ENCODE data around the gene PCDHGA1. TPM values are rescaled to one million over a fixed set of nuclear protein-coding genes. Genes with fewer than 3 reads are reported as not detected.

The PCDHGA1 gene
- total and polyA plus RNA-seq, 4 experiments from 2014 or later, result 0.58 to 0.78 TPM; not detected in 2

DNA sequence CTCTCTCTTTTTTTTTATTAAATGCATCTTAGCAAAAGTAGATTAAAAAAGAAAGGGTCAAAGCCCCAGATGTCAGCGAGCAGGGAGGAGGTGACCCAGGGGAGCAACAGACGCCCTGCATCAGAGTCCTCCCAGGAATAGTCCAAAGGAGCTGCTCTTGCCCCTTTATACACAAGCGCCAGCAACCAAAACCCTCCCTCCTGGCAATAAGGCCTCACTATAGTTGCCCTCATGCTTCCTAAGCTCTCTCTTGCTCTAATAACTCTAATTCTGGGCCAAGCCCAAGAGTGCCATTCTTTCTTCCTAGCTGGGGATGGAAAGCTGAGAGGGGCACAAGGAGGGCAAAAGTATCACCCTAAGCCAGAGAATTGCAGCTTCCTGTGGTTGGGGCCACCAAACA lies 184.8 kb downstream of the PCDHGA1 start:
- Mint-ChIP-seq H3K4me3 (peak overlapping the region in 1 of 8 donors; percentile 32), H3K9me3 (no peaks in the 10 kb centered on the region), H3K27ac (peak overlapping the region in 5 of 7 donors; percentile 2 to 70 (median 55)), H3K4me1 (peaks cover 14 to 28% (median 22%) of the 10 kb centered on the region in 4 donors), H3K36me3 (peaks cover 47 to 71% of the 10 kb centered on the region in 2 donors), H3K27me3 (peaks cover 0 to 1% of the 10 kb centered on the region in 2 donors)
- ChIA-PET POLR2A (ENCODE audit: partially characterized antibody) (interaction anchor here (2.1 to 3.1 kb wide), 2 partner anchors 9 to 195 kb away, joined by 4 to 12 read pairs; partner anchors contain the start of gene TAF7), CTCF (ENCODE audit: partially characterized antibody) (interaction anchor here (0.9 to 8.1 kb wide), 7 partner anchors 8 to 104 kb away, joined by 3 to 144 read pairs (median 6); partner anchors contain the start of genes DIAPH1 and PCDHGA10)
- H3K36me3 ChIP-seq (ENCODE audit: insufficient read depth, low read length), result peaks cover 49% of the 10 kb centered on the region
- H3K27me3 ChIP-seq (ENCODE audit: insufficient read depth, low read length), result no peaks in the 10 kb centered on the region
- H3K4me1 ChIP-seq (ENCODE audit: insufficient read depth, low read length), result peaks cover 20% of the 10 kb centered on the region
- no peaks in the 10 kb centered on the region for H3K9me3 ChIP-seq (ENCODE audit: control insufficient read depth in 1 of 2, low read length in 2 of 2)
- no peak for DNase-seq
- intact Hi-C loops (cut with micrococcal nuclease), result no loop called here
- no peak overlapping the region for H3K27ac ChIP-seq (ENCODE audit: low read depth, low read length)
- H3K4me3 ChIP-seq (ENCODE audit: low read length in 2 of 2), result no peak overlapping the region

GRCh38 chr5:141515946-141516671 lies 185.8 kb downstream of the PCDHGA1 start:
- Histone ChIP-seq H3K27ac (ENCODE audit: low read depth, low read length) (no peak overlapping the region), H3K36me3 (ENCODE audit: insufficient read depth, low read length) (peaks cover 58% of the 10 kb centered on the region), H3K27me3 (ENCODE audit: insufficient read depth, low read length) (no peaks in the 10 kb centered on the region), H3K4me1 (ENCODE audit: insufficient read depth, low read length) (peaks cover 20% of the 10 kb centered on the region), H3K4me3 (ENCODE audit: low read length in 2 of 2) (no peak overlapping the region), H3K9me3 (ENCODE audit: control insufficient read depth in 1 of 2, low read length in 2 of 2) (no peaks in the 10 kb centered on the region)
- H3K27me3 Mint-ChIP-seq, result no peaks in the 10 kb centered on the region
- intact Hi-C loops (cut with micrococcal nuclease), result no loop called here
- H3K4me1 Mint-ChIP-seq, result peaks cover 14 to 28% (median 22%) of the 10 kb centered on the region in 4 donors
- H3K9me3 Mint-ChIP-seq, result no peaks in the 10 kb centered on the region
- peak overlapping the region in 1 of 8 donors; percentile 3 for H3K4me3 Mint-ChIP-seq
- ChIA-PET POLR2A (ENCODE audit: partially characterized antibody) (no interaction called here), CTCF (ENCODE audit: partially characterized antibody) (interaction anchor here (0.9 to 8.1 kb wide), 6 partner anchors 9 to 103 kb away, joined by 3 to 144 read pairs (median 18); partner anchors contain the start of genes DIAPH1 and PCDHGA10)
- peaks cover 55 to 79% of the 10 kb centered on the region in 2 donors for H3K36me3 Mint-ChIP-seq
- peak overlapping the region in 5 of 7 donors; percentile 9 to 82 (median 55) for H3K27ac Mint-ChIP-seq
- no peak for DNase-seq

- Mint-ChIP-seq H3K9me3 (no peaks in the 10 kb centered on the region), H3K27ac (no peak overlapping the region), H3K4me1 (peaks cover 14 to 28% (median 22%) of the 10 kb centered on the region in 4 donors), H3K36me3 (peaks cover 58 to 84% of the 10 kb centered on the region in 2 donors), H3K4me3 (no peak overlapping the region), H3K27me3 (no peaks in the 10 kb centered on the region)
- ChIA-PET CTCF (ENCODE audit: partially characterized antibody) (interaction anchor here (0.6 to 8.1 kb wide), 4 partner anchors 8 to 73 kb away, joined by 3 to 144 read pairs (median 5); no protein-coding TSS in a partner anchor), POLR2A (ENCODE audit: partially characterized antibody) (no interaction called here)
- H3K4me3 ChIP-seq (ENCODE audit: low read length in 2 of 2), result no peak overlapping the region
- peaks cover 64% of the 10 kb centered on the region for H3K36me3 ChIP-seq (ENCODE audit: insufficient read depth, low read length)
- no peaks in the 10 kb centered on the region for H3K27me3 ChIP-seq (ENCODE audit: insufficient read depth, low read length)
- intact Hi-C loops (cut with micrococcal nuclease), result no loop called here
- peaks cover 20% of the 10 kb centered on the region for H3K4me1 ChIP-seq (ENCODE audit: insufficient read depth, low read length)
- H3K27ac ChIP-seq (ENCODE audit: low read depth, low read length), result no peak overlapping the region
- no peaks in the 10 kb centered on the region for H3K9me3 ChIP-seq (ENCODE audit: control insufficient read depth in 1 of 2, low read length in 2 of 2)
- no peak for DNase-seq
These were observed 186.3 kb downstream of the PCDHGA1 start for GRCh38 chr5:141516672-141517025.

- Mint-ChIP-seq H3K36me3 (peaks cover 63 to 91% of the 10 kb centered on the region in 2 donors), H3K27ac (peak overlapping the region in 1 of 7 donors; percentile 6), H3K9me3 (no peaks in the 10 kb centered on the region), H3K4me3 (no peak overlapping the region), H3K4me1 (peaks cover 16 to 31% (median 23%) of the 10 kb centered on the region in 4 donors), H3K27me3 (no peaks in the 10 kb centered on the region)
- intact Hi-C loops (cut with micrococcal nuclease), result no loop called here
- no peak overlapping the region for H3K4me3 ChIP-seq (ENCODE audit: low read length in 2 of 2)
- H3K27me3 ChIP-seq (ENCODE audit: insufficient read depth, low read length), result no peaks in the 10 kb centered on the region
- H3K27ac ChIP-seq (ENCODE audit: low read depth, low read length), result no peak overlapping the region
- no peaks in the 10 kb centered on the region for H3K9me3 ChIP-seq (ENCODE audit: control insufficient read depth in 1 of 2, low read length in 2 of 2)
- ChIA-PET POLR2A (ENCODE audit: partially characterized antibody) (interaction anchor here (1.1 kb wide), 1 partner anchor 197 kb away, joined by 3 read pairs; the partner anchor contains the start of gene TAF7), CTCF (ENCODE audit: partially characterized antibody) (interaction anchor here (0.6 to 8.1 kb wide), 4 partner anchors 7 to 74 kb away, joined by 3 to 144 read pairs (median 3); no protein-coding TSS in a partner anchor)
- peaks cover 20% of the 10 kb centered on the region for H3K4me1 ChIP-seq (ENCODE audit: insufficient read depth, low read length)
- peaks cover 70% of the 10 kb centered on the region for H3K36me3 ChIP-seq (ENCODE audit: insufficient read depth, low read length)
- DNase-seq, result no peak
These were observed 187.0 kb downstream of the PCDHGA1 start for GRCh38 chr5:141517312-141517711.

DNA sequence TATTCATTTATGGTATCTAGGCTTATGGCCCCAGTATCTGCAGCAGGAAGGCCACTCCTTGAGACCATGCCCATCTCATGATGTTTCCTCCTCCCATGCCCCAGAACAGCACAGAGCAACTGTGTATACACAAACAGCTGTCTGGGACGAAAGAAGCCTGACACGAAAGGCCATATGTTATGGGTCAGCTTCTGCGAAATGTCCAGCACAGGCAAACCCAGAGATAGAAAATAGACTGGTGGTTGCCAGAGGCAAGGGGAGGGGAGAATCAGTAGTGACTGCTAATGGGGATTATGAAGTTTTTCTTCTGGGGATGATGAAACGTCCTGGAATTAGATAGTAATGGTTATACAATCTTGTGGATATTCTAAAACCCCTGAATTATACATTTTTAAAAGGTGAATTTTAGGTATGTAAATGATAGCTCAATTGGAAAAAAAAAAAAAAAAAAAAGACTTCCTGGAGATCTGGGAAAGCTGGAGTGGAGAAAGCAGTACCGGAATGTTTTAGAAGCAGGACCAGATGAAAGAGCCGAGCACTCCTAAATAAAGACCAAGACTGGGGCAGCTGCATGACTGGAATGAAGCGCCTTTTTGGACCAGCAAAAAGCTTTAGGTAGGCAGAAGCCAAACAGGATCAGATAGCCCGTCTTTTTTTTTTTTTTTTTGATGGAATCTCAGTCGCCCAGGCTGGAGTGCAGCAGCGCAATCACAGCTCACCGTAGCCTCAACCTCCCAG lies 187.7 kb downstream of the PCDHGA1 start:
- no peak overlapping the region for H3K4me3 ChIP-seq (ENCODE audit: low read length in 2 of 2)
- H3K4me1 Mint-ChIP-seq, result peaks cover 12 to 33% (median 21%) of the 10 kb centered on the region in 4 donors
- ChIA-PET CTCF (ENCODE audit: partially characterized antibody) (interaction anchor here (0.7 to 1.5 kb wide), 5 partner anchors 9 to 198 kb away, joined by 3 to 6 read pairs (median 3); partner anchors contain the start of gene TAF7), POLR2A (ENCODE audit: partially characterized antibody) (interaction anchor here (1.1 kb wide), 1 partner anchor 198 kb away, joined by 3 read pairs; the partner anchor contains the start of gene TAF7)
- H3K36me3 ChIP-seq (ENCODE audit: insufficient read depth, low read length), result peaks cover 78% of the 10 kb centered on the region
- no peaks in the 10 kb centered on the region for H3K9me3 Mint-ChIP-seq
- H3K27ac ChIP-seq (ENCODE audit: low read depth, low read length), result no peak overlapping the region
- intact Hi-C loops (cut with micrococcal nuclease), result no loop called here
- H3K4me1 ChIP-seq (ENCODE audit: insufficient read depth, low read length), result peaks cover 28% of the 10 kb centered on the region
- no peak overlapping the region for H3K4me3 Mint-ChIP-seq
- DNase-seq, result no peak
- H3K36me3 Mint-ChIP-seq, result peaks cover 65 to 91% of the 10 kb centered on the region in 2 donors
- no peaks in the 10 kb centered on the region for H3K27me3 ChIP-seq (ENCODE audit: insufficient read depth, low read length)
- H3K27me3 Mint-ChIP-seq, result no peaks in the 10 kb centered on the region
- H3K9me3 ChIP-seq (ENCODE audit: control insufficient read depth in 1 of 2, low read length in 2 of 2), result no peaks in the 10 kb centered on the region
- H3K27ac Mint-ChIP-seq, result peak overlapping the region in 2 of 7 donors; percentile 46 to 48

DNA sequence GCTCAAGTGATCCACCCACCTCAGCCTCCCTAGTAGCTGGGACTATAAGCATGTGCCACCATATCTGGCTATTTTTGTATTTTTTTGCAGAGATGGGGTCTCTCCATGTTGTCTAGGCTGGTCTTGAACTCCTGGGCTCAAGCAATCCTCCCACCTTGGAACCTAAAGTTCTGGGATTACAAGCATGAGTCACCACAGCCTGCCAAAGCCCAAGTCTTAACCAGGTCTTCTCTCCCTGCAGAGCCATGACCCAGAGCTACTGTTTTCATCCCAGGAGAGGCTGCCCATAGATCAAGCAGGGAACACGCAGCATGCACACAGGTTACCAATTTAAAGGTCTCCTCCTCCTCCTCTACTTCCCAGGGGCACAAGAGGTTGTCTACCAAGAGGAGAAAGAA lies 188.3 kb downstream of the PCDHGA1 start:
- Mint-ChIP-seq H3K27me3 (no peaks in the 10 kb centered on the region), H3K4me1 (peaks cover 10 to 29% (median 20%) of the 10 kb centered on the region in 4 donors), H3K36me3 (peaks cover 70 to 93% of the 10 kb centered on the region in 2 donors), H3K4me3 (no peak overlapping the region), H3K9me3 (no peaks in the 10 kb centered on the region), H3K27ac (peak overlapping the region in 2 of 7 donors; percentile 46 to 51)
- Histone ChIP-seq H3K9me3 (ENCODE audit: control insufficient read depth in 1 of 2, low read length in 2 of 2) (no peaks in the 10 kb centered on the region), H3K36me3 (ENCODE audit: insufficient read depth, low read length) (peaks cover 83% of the 10 kb centered on the region), H3K27ac (ENCODE audit: low read depth, low read length) (no peak overlapping the region), H3K4me3 (ENCODE audit: low read length in 2 of 2) (no peak overlapping the region), H3K27me3 (ENCODE audit: insufficient read depth, low read length) (no peaks in the 10 kb centered on the region), H3K4me1 (ENCODE audit: insufficient read depth, low read length) (peaks cover 29% of the 10 kb centered on the region)
- CTCF ChIA-PET (ENCODE audit: partially characterized antibody), result interaction anchor here (0.7 to 1.5 kb wide), 5 partner anchors 9 to 198 kb away, joined by 3 to 6 read pairs (median 3); partner anchors contain the start of gene TAF7
- POLR2A ChIA-PET (ENCODE audit: partially characterized antibody), result no interaction called here
- intact Hi-C loops (cut with micrococcal nuclease), result no loop called here
- DNase-seq, result no peak
